ENCODE results near the gene ECSCR. TPM values are rescaled to one million over a fixed set of nuclear protein-coding genes. Genes with fewer than 3 reads are reported as not detected.

ECSCR gene
- total RNA-seq, 1 experiment from 2014 or later: 0.36 TPM

GRCh38 chr5:139461176-139461575 lies 1.4 kb downstream of the ECSCR start:
- no TSS peak for BruUV-seq (replicated peaks)
- ChIA-PET CTCF (no interaction called here), POLR2A (ENCODE audit: unreplicated experiment) (no interaction called here)
- no peak overlapping the region for H3K9ac ChIP-seq (ENCODE audit: low read length)
- no peaks in the 10 kb centered on the region for H3K9me2 ChIP-seq (replicated peaks; ENCODE audit: low read length)
- no peaks in the 10 kb centered on the region for H4K20me1 ChIP-seq (ENCODE audit: low read length)
- H3F3A ChIP-seq (ENCODE audit: low read length, unreplicated experiment): no peaks in the 10 kb centered on the region
- H3K27me3 ChIP-seq (ENCODE audit: low read length): no peaks in the 10 kb centered on the region
- intact Hi-C loops (cut with micrococcal nuclease): no loop called here
- H3K27ac ChIP-seq (ENCODE audit: low read length): no peak overlapping the region
- no peaks in the 10 kb centered on the region for H3K79me2 ChIP-seq (ENCODE audit: low read length)
- DNase-seq (no peak), ATAC-seq (no peak)
- H3K36me3 ChIP-seq (ENCODE audit: low read depth, low read length): no peaks in the 10 kb centered on the region
- H3K4me2 ChIP-seq (ENCODE audit: low read length): no peak overlapping the region
- no peaks in the 10 kb centered on the region for H3K9me3 ChIP-seq (ENCODE audit: low read length)
- TF ChIP-seq CTCF (conservative IDR thresholded peaks at IDR 0.05; ENCODE audit: low read depth, low read length) (no peak), EZH2phosphoT487 (IDR thresholded peaks at IDR 0.05; ENCODE audit: borderline replicate concordance, low read length) (no peak), EZH2 (IDR thresholded peaks at IDR 0.05; ENCODE audit: low read length, unreplicated experiment) (no peak)
- H2AFZ ChIP-seq (ENCODE audit: low read length): no peak overlapping the region
- peaks cover 6% of the 10 kb centered on the region; the same call in 1 of the 2 replicates for H3K4me1 ChIP-seq (ENCODE audit: insufficient read depth, low read length)
- H3K4me3 ChIP-seq (ENCODE audit: low read length): no peak overlapping the region

- no TSS peak for BruUV-seq (replicated peaks)
- no peak overlapping the region for H3K4me3 ChIP-seq (ENCODE audit: low read length)
- ChIA-PET CTCF (no interaction called here), POLR2A (ENCODE audit: unreplicated experiment) (no interaction called here)
- no peak overlapping the region for H3K4me2 ChIP-seq (ENCODE audit: low read length)
- no peaks in the 10 kb centered on the region for H3K9me2 ChIP-seq (replicated peaks; ENCODE audit: low read length)
- H3K27me3 ChIP-seq (ENCODE audit: low read length): no peaks in the 10 kb centered on the region
- no peaks in the 10 kb centered on the region for H3F3A ChIP-seq (ENCODE audit: low read length, unreplicated experiment)
- no peaks in the 10 kb centered on the region for H3K9me3 ChIP-seq (ENCODE audit: low read length)
- H3K4me1 ChIP-seq (ENCODE audit: insufficient read depth, low read length): peaks cover 6% of the 10 kb centered on the region; the same call in 1 of the 2 replicates
- no peak for TF ChIP-seq EZH2 (IDR thresholded peaks at IDR 0.05; ENCODE audit: low read length, unreplicated experiment)
- no peak for TF ChIP-seq CTCF (conservative IDR thresholded peaks at IDR 0.05; ENCODE audit: low read depth, low read length)
- no peak for TF ChIP-seq EZH2phosphoT487 (IDR thresholded peaks at IDR 0.05; ENCODE audit: borderline replicate concordance, low read length)
- H3K9ac ChIP-seq (ENCODE audit: low read length): no peak overlapping the region
- DNase-seq (no peak), ATAC-seq (no peak)
- no peaks in the 10 kb centered on the region for H3K79me2 ChIP-seq (ENCODE audit: low read length)
- no peak overlapping the region for H2AFZ ChIP-seq (ENCODE audit: low read length)
- H3K27ac ChIP-seq (ENCODE audit: low read length): no peak overlapping the region
- no peaks in the 10 kb centered on the region for H3K36me3 ChIP-seq (ENCODE audit: low read depth, low read length)
- H4K20me1 ChIP-seq (ENCODE audit: low read length): no peaks in the 10 kb centered on the region
- intact Hi-C loops (cut with micrococcal nuclease): no loop called here
These were observed 2.1 kb downstream of the ECSCR start for GRCh38 chr5:139460455-139460854.

- POLR2A ChIA-PET (ENCODE audit: unreplicated experiment): no interaction called here
- no peak overlapping the region for H3K4me3 ChIP-seq (ENCODE audit: low read length)
- no peak overlapping the region for H3K27ac ChIP-seq (ENCODE audit: low read length)
- intact Hi-C loops (cut with micrococcal nuclease): no loop called here
- no peaks in the 10 kb centered on the region for H3K9me2 ChIP-seq (replicated peaks; ENCODE audit: low read length)
- CTCF ChIA-PET: no interaction called here
- no peak overlapping the region for H3K9ac ChIP-seq (ENCODE audit: low read length)
- H3K36me3 ChIP-seq (ENCODE audit: low read depth, low read length): no peaks in the 10 kb centered on the region
- H3K4me1 ChIP-seq (ENCODE audit: insufficient read depth, low read length): peaks cover 6% of the 10 kb centered on the region; the same call in 1 of the 2 replicates
- no peaks in the 10 kb centered on the region for H3K27me3 ChIP-seq (ENCODE audit: low read length)
- H3K4me2 ChIP-seq (ENCODE audit: low read length): no peak overlapping the region
- H3F3A ChIP-seq (ENCODE audit: low read length, unreplicated experiment): no peaks in the 10 kb centered on the region
- H4K20me1 ChIP-seq (ENCODE audit: low read length): no peaks in the 10 kb centered on the region
- H3K9me3 ChIP-seq (ENCODE audit: low read length): no peaks in the 10 kb centered on the region
- DNase-seq (no peak), ATAC-seq (no peak)
- no peak overlapping the region for H2AFZ ChIP-seq (ENCODE audit: low read length)
- TF ChIP-seq CTCF (conservative IDR thresholded peaks at IDR 0.05; ENCODE audit: low read depth, low read length): no peak
- TF ChIP-seq EZH2 (IDR thresholded peaks at IDR 0.05; ENCODE audit: low read length, unreplicated experiment): no peak
- no peaks in the 10 kb centered on the region for H3K79me2 ChIP-seq (ENCODE audit: low read length)
- no TSS peak for BruUV-seq (replicated peaks)
These were observed 3.0 kb downstream of the ECSCR start for GRCh38 chr5:139459451-139459934.
